ENCODE data around the gene DCP2.

DNA sequence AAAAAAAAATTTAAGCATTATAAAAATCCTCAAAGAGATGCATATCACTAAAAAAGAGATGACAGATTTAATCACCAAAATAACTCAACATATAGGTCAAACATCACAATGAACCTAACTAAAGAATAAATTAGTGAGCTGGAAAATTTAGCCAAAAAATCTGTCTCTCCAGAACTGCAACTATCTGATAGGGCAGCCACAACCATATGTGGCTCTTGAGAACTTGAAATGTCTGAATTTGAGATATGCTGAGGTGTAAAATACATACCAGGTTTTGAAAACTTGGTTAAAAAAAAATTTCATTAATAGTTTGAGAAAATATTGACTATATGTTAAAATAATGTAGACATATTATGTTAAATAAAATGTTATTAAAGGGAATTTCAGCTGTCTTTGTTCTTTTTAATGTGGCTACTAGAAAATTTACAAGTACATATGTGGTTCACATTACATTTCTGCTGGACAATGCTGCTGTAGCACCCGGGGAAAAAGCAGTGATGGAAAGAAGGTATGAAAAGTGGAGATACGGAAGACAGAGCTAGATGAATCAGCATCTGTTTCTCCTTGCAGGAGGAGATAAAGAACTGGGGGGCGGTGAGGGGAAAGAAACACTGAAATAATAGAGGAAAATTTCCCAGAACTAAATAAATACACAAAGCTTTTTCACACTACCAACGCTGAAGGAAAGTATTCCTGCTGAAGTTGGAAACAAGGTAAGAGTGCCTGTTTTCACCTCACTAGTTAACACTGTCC is 66.1 kb downstream of the DCP2 start:
- TF ChIP-seq POLR2A (IDR thresholded peaks at IDR 0.05; ENCODE audit: low read length) (no peak), GATA1 (IDR thresholded peaks at IDR 0.05; ENCODE audit: low read depth, low read length) (no peak)
